Activated B cell treated with CpG ODN at 0.5 μM for 24 hours (primary cell): ENCODE measurements around the gene BMP8A. TPM values are rescaled to one million over a fixed set of nuclear protein-coding genes. Genes with fewer than 3 reads are reported as not detected.

Experiments used
- ATAC-seq: fragments of 200-7000 bp; cut with Tn5 transposase; one replicate; pipeline ENCODE4 v1.10.0; 2021; ENCODE audit warnings: low read depth, mild to moderate bottlenecking, moderate library complexity
- CTCF ChIA-PET: fragments of 350-600 bp; sonication (Branson Sonifier 250); formaldehyde crosslinking; loops from one replicate; lab custom pipeline; 2021; ENCODE audit warnings: antibody characterized with exemption; lab: Charles Lee
- POLR2A ChIA-PET: fragments of 350-600 bp; sonication (Branson Sonifier 250); formaldehyde crosslinking; loops from one replicate; lab custom pipeline; 2021; ENCODE audit warnings: antibody characterized with exemption; lab: Charles Lee
- DNase-seq: peaks from one replicate; pipeline ENCODE4 v3.0.0; 2022
- H3K27ac Mint-ChIP-seq: one replicate; pipeline ENCODE4 v1.8.0; 2020; ENCODE audit warnings: mixed read lengths
- H3K27me3 Mint-ChIP-seq: one replicate; pipeline ENCODE4 v1.8.0; 2021; ENCODE audit warnings: mixed read lengths
- H3K36me3 Mint-ChIP-seq: one replicate; pipeline ENCODE4 v1.8.0; 2021; ENCODE audit warnings: low read depth, mixed read lengths
- H3K4me1 Mint-ChIP-seq: one replicate; pipeline ENCODE4 v1.8.0; 2021; ENCODE audit warnings: mixed read lengths
- H3K4me3 Mint-ChIP-seq: one replicate; pipeline ENCODE4 v1.8.0; 2020; ENCODE audit warnings: mild to moderate bottlenecking, mixed read lengths
- H3K9me3 Mint-ChIP-seq: one replicate; pipeline ENCODE4 v1.8.0; 2020; ENCODE audit warnings: mixed read lengths
- CTCF ChIP-seq: fragments of 200-600 bp; IDR thresholded peaks from one replicate; pipeline ENCODE4 v1.8.0; 2022; ENCODE audit warnings: antibody characterized with exemption, mild to moderate bottlenecking
- intact Hi-C: fragments of 100-400 bp; cut with micrococcal nuclease; formaldehyde crosslinking; loops from one replicate; pipeline ENCODE4 v1.15.1; 2024
- total RNA-seq: library from RNA; stranded (reverse); gene quantifications from 2 replicates; pipeline ENCODE4 v1.2.3, GENCODE V29; 2022

The BMP8A gene
- total RNA-seq, 1 donor from 2014 or later = 0.20 TPM

- peaks cover 80% of the 10 kb centered on the region for H3K36me3 Mint-ChIP-seq
Measured at GRCh38 chr1:39572379-39573096, 81.1 kb downstream of the BMP8A start.

GRCh38 chr1:39573097-39573465, 81.6 kb downstream of the BMP8A start:
- H3K4me1 Mint-ChIP-seq = peaks cover 35% of the 10 kb centered on the region
- H3K9me3 Mint-ChIP-seq = no peaks in the 10 kb centered on the region
- no peaks in the 10 kb centered on the region for H3K27me3 Mint-ChIP-seq
- DNase-seq (no peak), ATAC-seq (no peak)
- peak overlapping the region; percentile 12 for H3K27ac Mint-ChIP-seq
- H3K4me3 Mint-ChIP-seq = peak overlapping the region; percentile 28
- no peak for TF ChIP-seq CTCF
- intact Hi-C loops = no loop called here
- ChIA-PET CTCF (no interaction called here), POLR2A (interaction anchor here (0.7 to 1.2 kb wide), 2 partner anchors 9 to 147 kb away, joined by 3 to 6 read pairs; no protein-coding TSS in a partner anchor)
- peaks cover 74% of the 10 kb centered on the region for H3K36me3 Mint-ChIP-seq

More at GRCh38 chr1:39572379-39573096, 81.1 kb downstream of the BMP8A start:
- no peak for DNase-seq
- ChIA-PET CTCF (no interaction called here), POLR2A (interaction anchor here (0.7 to 1.2 kb wide), 2 partner anchors 8 to 148 kb away, joined by 3 to 6 read pairs; no protein-coding TSS in a partner anchor)
- Mint-ChIP-seq H3K27me3 (no peaks in the 10 kb centered on the region), H3K27ac (no peak overlapping the region), H3K4me3 (no peak overlapping the region), H3K9me3 (no peaks in the 10 kb centered on the region), H3K4me1 (peaks cover 35% of the 10 kb centered on the region)
- no peak for TF ChIP-seq CTCF
- ATAC-seq = no peak
- intact Hi-C loops = no loop called here

GRCh38 chr1:39573736-39574624, 82.5 kb downstream of the BMP8A start:
- Mint-ChIP-seq H3K9me3 (no peaks in the 10 kb centered on the region), H3K27ac (peak overlapping the region; percentile 46), H3K4me3 (peak overlapping the region; percentile 89), H3K36me3 (peaks cover 65% of the 10 kb centered on the region), H3K27me3 (no peaks in the 10 kb centered on the region), H3K4me1 (peaks cover 35% of the 10 kb centered on the region)
- intact Hi-C loops = no loop called here
- no peak for TF ChIP-seq CTCF
- ChIA-PET CTCF (no interaction called here), POLR2A (interaction anchor here (1.2 kb wide), 2 partner anchors 10 to 163 kb away, joined by 3 to 6 read pairs; no protein-coding TSS in a partner anchor)
- DNase-seq = no peak
- no peak for ATAC-seq

- CTCF ChIA-PET = no interaction called here
- DNase-seq = no peak
- POLR2A ChIA-PET = interaction anchor here (1.2 to 2.0 kb wide), 4 partner anchors 11 to 305 kb away, joined by 3 to 9 read pairs (median 4); no protein-coding TSS in a partner anchor
- intact Hi-C loops = loop anchor here (5.0 kb wide), 1 partner anchor 1288 kb away; the partner anchor contains the start of gene CITED4
- Mint-ChIP-seq H3K36me3 (peaks cover 59% of the 10 kb centered on the region), H3K27ac (peak overlapping the region; percentile 82), H3K4me3 (peak overlapping the region; percentile 89), H3K27me3 (no peaks in the 10 kb centered on the region), H3K4me1 (peaks cover 35% of the 10 kb centered on the region), H3K9me3 (no peaks in the 10 kb centered on the region)
- no peak for ATAC-seq
- TF ChIP-seq CTCF = no peak
Measured at GRCh38 chr1:39574646-39575045, 83.2 kb downstream of the BMP8A start.

Other genes starting within 250 kb of the BMP8A start
- 310 and 314 TPM in 2 replicates for gene PABPC4, start 85.2 kb downstream of the BMP8A start, total RNA-seq
- gene HEYL, start 148.0 kb downstream of the BMP8A start, total RNA-seq = not detected in 2 replicates
- gene NT5C1A, start 180.5 kb downstream of the BMP8A start, total RNA-seq = not detected in 2 replicates
- not detected in 2 replicates for gene HPCAL4, start 199.8 kb downstream of the BMP8A start, total RNA-seq
- gene PPIE, start 247.2 kb downstream of the BMP8A start, total RNA-seq = 64.9 and 68.5 TPM in 2 replicates